ENCODE data around the gene CYBA.

DNA sequence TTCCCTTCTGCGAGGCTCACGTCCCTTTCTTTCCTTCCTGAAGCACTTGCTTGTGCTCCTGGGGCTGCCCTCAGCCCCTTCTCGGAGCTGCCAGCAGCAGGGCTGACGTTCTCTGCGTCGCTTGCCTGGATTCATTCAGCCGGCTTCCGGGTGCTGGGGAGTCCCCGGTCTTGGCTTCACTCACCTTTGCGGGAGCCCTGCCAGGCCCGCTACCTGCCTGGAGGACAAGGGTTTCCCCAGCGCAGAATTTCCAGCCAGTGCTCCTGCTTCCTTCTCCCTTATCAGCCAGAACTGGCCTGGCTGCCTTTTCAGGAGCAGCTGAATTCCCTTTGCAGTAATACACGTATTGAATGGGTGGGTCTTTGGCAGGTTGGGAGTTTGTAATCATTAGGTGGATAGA, 34.5 kb downstream of the CYBA start:
- TF ChIP-seq, protein P1, sequence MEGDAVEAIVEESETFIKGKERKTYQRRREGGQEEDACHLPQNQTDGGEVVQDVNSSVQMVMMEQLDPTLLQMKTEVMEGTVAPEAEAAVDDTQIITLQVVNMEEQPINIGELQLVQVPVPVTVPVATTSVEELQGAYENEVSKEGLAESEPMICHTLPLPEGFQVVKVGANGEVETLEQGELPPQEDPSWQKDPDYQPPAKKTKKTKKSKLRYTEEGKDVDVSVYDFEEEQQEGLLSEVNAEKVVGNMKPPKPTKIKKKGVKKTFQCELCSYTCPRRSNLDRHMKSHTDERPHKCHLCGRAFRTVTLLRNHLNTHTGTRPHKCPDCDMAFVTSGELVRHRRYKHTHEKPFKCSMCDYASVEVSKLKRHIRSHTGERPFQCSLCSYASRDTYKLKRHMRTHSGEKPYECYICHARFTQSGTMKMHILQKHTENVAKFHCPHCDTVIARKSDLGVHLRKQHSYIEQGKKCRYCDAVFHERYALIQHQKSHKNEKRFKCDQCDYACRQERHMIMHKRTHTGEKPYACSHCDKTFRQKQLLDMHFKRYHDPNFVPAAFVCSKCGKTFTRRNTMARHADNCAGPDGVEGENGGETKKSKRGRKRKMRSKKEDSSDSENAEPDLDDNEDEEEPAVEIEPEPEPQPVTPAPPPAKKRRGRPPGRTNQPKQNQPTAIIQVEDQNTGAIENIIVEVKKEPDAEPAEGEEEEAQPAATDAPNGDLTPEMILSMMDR (IDR thresholded peaks at IDR 0.05; ENCODE audit: low read depth, low read length), result no peak
- TF ChIP-seq EZH2phosphoT487 (IDR thresholded peaks at IDR 0.05; ENCODE audit: low read depth), result no peak

Measured in OCI-LY3 (cell line).